ENCODE measurements around the gene ARMH4. TPM values are rescaled to one million over a fixed set of nuclear protein-coding genes. Genes with fewer than 3 reads are reported as not detected.

Gene ARMH4
- total RNA-seq, 1 experiment from 2014 or later: 1.1 TPM

- peak; percentile 51 for DNase-seq (ENCODE audit: low read depth)
Measured at GRCh38 chr14:58100735-58101368, 51.2 kb downstream of the ARMH4 start.

GRCh38 chr14:58099682-58100081 lies 52.3 kb downstream of the ARMH4 start:
- no peak for DNase-seq (ENCODE audit: low read depth)

- no peak for DNase-seq (ENCODE audit: low read depth)
Measured at GRCh38 chr14:58098507-58098906, 53.5 kb downstream of the ARMH4 start.

- DNase-seq (ENCODE audit: low read depth): no peak
Measured at GRCh38 chr14:58096731-58097130, 55.3 kb downstream of the ARMH4 start.

GRCh38 chr14:58091883-58092630 lies 60.0 kb downstream of the ARMH4 start:
- no peak for DNase-seq (ENCODE audit: low read depth)

GRCh38 chr14:58089612-58090011 lies 62.4 kb downstream of the ARMH4 start:
- no peak for DNase-seq (ENCODE audit: low read depth)

- DNase-seq (ENCODE audit: low read depth): no peak
Measured at GRCh38 chr14:58088961-58089360, 63.1 kb downstream of the ARMH4 start.

GRCh38 chr14:58085877-58086276 lies 66.1 kb downstream of the ARMH4 start:
- no peak for DNase-seq (ENCODE audit: low read depth)

- DNase-seq (ENCODE audit: low read depth): peak; percentile 91
Measured at GRCh38 chr14:58082491-58083098, 69.4 kb downstream of the ARMH4 start.

GRCh38 chr14:58082011-58082410 lies 70.0 kb downstream of the ARMH4 start:
- peak; percentile 38 for DNase-seq (ENCODE audit: low read depth)

- no peak for DNase-seq (ENCODE audit: low read depth)
Measured at GRCh38 chr14:58078471-58078870, 73.5 kb downstream of the ARMH4 start.

GRCh38 chr14:58078068-58078467 lies 73.9 kb downstream of the ARMH4 start:
- DNase-seq (ENCODE audit: low read depth): peak; percentile 81

- DNase-seq (ENCODE audit: low read depth): peak; percentile 27
Measured at GRCh38 chr14:58077621-58078020, 74.4 kb downstream of the ARMH4 start.

- DNase-seq (ENCODE audit: low read depth): no peak
Measured at GRCh38 chr14:58073516-58073915, 78.5 kb downstream of the ARMH4 start.

GRCh38 chr14:58072288-58073071 lies 79.5 kb downstream of the ARMH4 start:
- peak; percentile 58 for DNase-seq (ENCODE audit: low read depth)

GRCh38 chr14:58071341-58071740 lies 80.7 kb downstream of the ARMH4 start:
- DNase-seq (ENCODE audit: low read depth): no peak

- DNase-seq (ENCODE audit: low read depth): no peak
Measured at GRCh38 chr14:58068306-58068705, 83.7 kb downstream of the ARMH4 start.

- no peak for DNase-seq (ENCODE audit: low read depth)
Measured at GRCh38 chr14:58066115-58066514, 85.9 kb downstream of the ARMH4 start.

- no peak for DNase-seq (ENCODE audit: low read depth)
Measured at GRCh38 chr14:58061581-58061980, 90.4 kb downstream of the ARMH4 start.

GRCh38 chr14:58060898-58061297 lies 91.1 kb downstream of the ARMH4 start:
- no peak for DNase-seq (ENCODE audit: low read depth)

GRCh38 chr14:58060077-58060476 lies 91.9 kb downstream of the ARMH4 start:
- peak; percentile 5 for DNase-seq (ENCODE audit: low read depth)

GRCh38 chr14:58059126-58059525 lies 92.9 kb downstream of the ARMH4 start:
- no peak for DNase-seq (ENCODE audit: low read depth)

All from LHCN-M2 (cell line).